IMR-90 (cell line): Measurements from ENCODE around the gene MYCBP2. TPM values are rescaled to one million over a fixed set of nuclear protein-coding genes. Genes with fewer than 3 reads are reported as not detected.

Experiments used
- ATAC-seq: fragments of 200-7000 bp; cut with Tn5 transposase; 2 replicates; pipeline ENCODE4 v1.9.1; 2020; ENCODE audit warnings: low read depth, mild to moderate bottlenecking, moderate library complexity
- BruUV-seq: library from RNA; stranded (reverse); fragments of 400-500 nt; replicated peaks from 2 replicates; lab custom pipeline; 2021; lab: Mats Ljungman, UMichigan
- CTCF ChIA-PET: fragments of 300-600 bp; formaldehyde crosslinking; extraction: SDS; loops from one replicate; lab custom pipeline; 2021; ENCODE audit warnings: antibody characterized with exemption; lab: Yijun Ruan, JAX
- POLR2A ChIA-PET: fragments of 300-600 bp; sonication (Branson Sonifier 250); formaldehyde crosslinking; loops from one replicate; lab custom pipeline; 2022; ENCODE audit warnings: antibody characterized with exemption; ENCODE audit not compliant: unreplicated experiment; lab: Charles Lee
- DNase-seq: peaks from one replicate; pipeline ENCODE4 v3.0.0; 2013
- H2AFZ ChIP-seq: replicated peaks from 2 replicates; pipeline ENCODE3; 2013; ENCODE audit warnings: low read length, mild to moderate bottlenecking; ENCODE audit not compliant: poor library complexity
- H2AK5ac ChIP-seq: 2 replicates; pipeline ENCODE4 v1.6.1; 2013; ENCODE audit warnings: low read depth, low read length, inconsistent platforms
- H2AK9ac ChIP-seq: replicated peaks from 2 replicates; pipeline ENCODE3; 2013; ENCODE audit warnings: mild to moderate bottlenecking, low read depth, low read length, moderate library complexity; ENCODE audit not compliant: poor library complexity
- H2BK120ac ChIP-seq: 2 replicates; pipeline ENCODE4 v1.6.1; 2013; ENCODE audit warnings: low read depth, low read length, inconsistent platforms
- H2BK15ac ChIP-seq: 3 replicates; pipeline ENCODE4 v1.6.1; 2013; ENCODE audit warnings: low read depth, low read length, inconsistent platforms
- H2BK20ac ChIP-seq: 2 replicates; pipeline ENCODE4 v1.6.1; 2013; ENCODE audit warnings: low read depth, mild to moderate bottlenecking, inconsistent platforms, low read length, moderate library complexity
- H2BK5ac ChIP-seq: 2 replicates; pipeline ENCODE4 v1.6.1; 2013; ENCODE audit warnings: mild to moderate bottlenecking, low read depth, low read length, inconsistent platforms; ENCODE audit not compliant: poor library complexity, severe bottlenecking
- H3K14ac ChIP-seq: replicated peaks from 2 replicates; pipeline ENCODE4 v1.6.1; 2013; ENCODE audit warnings: low read depth, low read length, inconsistent platforms
- H3K18ac ChIP-seq: 2 replicates; pipeline ENCODE4 v1.6.1; 2013; ENCODE audit warnings: low read depth, low read length, control low read depth
- H3K23ac ChIP-seq: 2 replicates; pipeline ENCODE4 v1.6.1; 2013; ENCODE audit warnings: low read depth, low read length, inconsistent platforms
- H3K27ac ChIP-seq: 2 replicates; pipeline ENCODE4 v1.5.1; 2013; ENCODE audit warnings: mild to moderate bottlenecking, control low read depth, low read length; ENCODE audit not compliant: insufficient read depth
- H3K27me3 ChIP-seq: 2 replicates; pipeline ENCODE4 v1.6.1; 2013; ENCODE audit warnings: low read length; ENCODE audit not compliant: control insufficient read depth, insufficient read depth
- H3K36me3 ChIP-seq: 2 replicates; pipeline ENCODE4 v1.6.1; 2013; ENCODE audit warnings: low read length, mixed read lengths; ENCODE audit not compliant: control insufficient read depth, insufficient read depth
- H3K4ac ChIP-seq: 2 replicates; pipeline ENCODE4 v1.6.1; 2013; ENCODE audit warnings: low read depth, low read length, inconsistent platforms
- H3K4me1 ChIP-seq: 2 replicates; pipeline ENCODE4 v1.6.1; 2013; ENCODE audit warnings: low read length, mixed read lengths; ENCODE audit not compliant: control insufficient read depth, insufficient read depth
- H3K4me2 ChIP-seq: 2 replicates; pipeline ENCODE4 v1.6.1; 2013; ENCODE audit warnings: low read depth, mild to moderate bottlenecking, control low read depth, low read length, moderate library complexity
- H3K4me3 ChIP-seq: 2 replicates; pipeline ENCODE4 v1.5.1; 2013; ENCODE audit warnings: low read depth, mild to moderate bottlenecking, control low read depth, low read length, moderate library complexity; ENCODE audit not compliant: insufficient read depth
- H3K56ac ChIP-seq: 2 replicates; pipeline ENCODE4 v1.6.1; 2013; ENCODE audit warnings: low read length, inconsistent platforms; ENCODE audit not compliant: insufficient read depth; ENCODE audit errors: extremely low read depth
- H3K79me1 ChIP-seq, 2 experiments: 2 replicates each; pipeline ENCODE4 v1.6.1; 2013; ENCODE audit warnings: low read length in 2 of 2, inconsistent platforms in 1 of 2, low read depth in 1 of 2
- H3K9ac ChIP-seq: 2 replicates; pipeline ENCODE4 v1.6.1; 2013; ENCODE audit warnings: low read depth, low read length, control low read depth
- H3K9me1 ChIP-seq: 2 replicates; pipeline ENCODE4 v1.6.1; 2013; ENCODE audit warnings: low read length, inconsistent platforms; ENCODE audit not compliant: insufficient read depth
- H3K9me3 ChIP-seq: 2 replicates; pipeline ENCODE4 v1.6.1; 2013; ENCODE audit warnings: low read length; ENCODE audit not compliant: control insufficient read depth, insufficient read depth
- H4K20me1 ChIP-seq: 2 replicates; pipeline ENCODE4 v1.6.1; 2013; ENCODE audit warnings: low read length, inconsistent platforms; ENCODE audit not compliant: insufficient read depth
- H4K5ac ChIP-seq: 2 replicates; pipeline ENCODE4 v1.6.1; 2013; ENCODE audit warnings: mild to moderate bottlenecking, low read depth, low read length, control low read depth
- H4K8ac ChIP-seq, 2 experiments: 2 replicates each; pipeline ENCODE4 v1.6.1; 2013; ENCODE audit warnings: low read depth in 2 of 2, low read length in 2 of 2, control low read depth in 1 of 2, inconsistent platforms in 1 of 2
- H4K91ac ChIP-seq: 2 replicates; pipeline ENCODE4 v1.6.1; 2013; ENCODE audit warnings: low read depth, low read length, inconsistent platforms; ENCODE audit not compliant: insufficient read depth
- BHLHE40 ChIP-seq: fragments of 150-350 bp; IDR thresholded peaks from 2 replicates; pipeline ENCODE4 v1.6.1; 2016; ENCODE audit warnings: mild to moderate bottlenecking, low read depth, low read length
- CEBPB ChIP-seq: IDR thresholded peaks from 2 replicates; pipeline ENCODE4 v1.6.1; 2012; ENCODE audit warnings: low read depth, low read length, improper control_type of control experiment
- CHD1 ChIP-seq: IDR thresholded peaks from 2 replicates; pipeline ENCODE4 v1.6.1; 2012; ENCODE audit warnings: low read depth, low read length, improper control_type of control experiment
- CTCF ChIP-seq: conservative IDR thresholded peaks from 2 replicates; pipeline ENCODE4 v1.5.1; 2012; ENCODE audit warnings: mild to moderate bottlenecking, low read depth, low read length, improper control_type of control experiment
- ELK1 ChIP-seq: fragments of 150-350 bp; IDR thresholded peaks from 2 replicates; pipeline ENCODE4 v1.6.1; 2016; ENCODE audit warnings: low read depth, mild to moderate bottlenecking, low read length, moderate library complexity, borderline replicate concordance
- FOS ChIP-seq: fragments of 150-350 bp; IDR thresholded peaks from 2 replicates; pipeline ENCODE4 v1.6.1; 2016; ENCODE audit warnings: low read depth, low read length
- MAFK ChIP-seq: IDR thresholded peaks from 2 replicates; pipeline ENCODE4 v1.6.1; 2012; ENCODE audit warnings: low read depth, low read length, improper control_type of control experiment
- MAZ ChIP-seq: IDR thresholded peaks from 2 replicates; pipeline ENCODE4 v1.6.1; 2012; ENCODE audit warnings: low read depth, mild to moderate bottlenecking, low read length, improper control_type of control experiment, moderate library complexity, borderline replicate concordance
- MXI1 ChIP-seq: IDR thresholded peaks from 2 replicates; pipeline ENCODE4 v1.6.1; 2012; ENCODE audit warnings: low read depth, mild to moderate bottlenecking, low read length, moderate library complexity, borderline replicate concordance
- NFE2L2 ChIP-seq: fragments of 150-350 bp; IDR thresholded peaks from 2 replicates; pipeline ENCODE4 v1.6.1; 2016; ENCODE audit warnings: low read depth, mild to moderate bottlenecking, low read length
- POLR2A ChIP-seq: IDR thresholded peaks from 2 replicates; pipeline ENCODE4 v1.6.1; 2012; ENCODE audit warnings: mild to moderate bottlenecking, low read depth, low read length
- RAD21 ChIP-seq: IDR thresholded peaks from 2 replicates; pipeline ENCODE4 v1.6.1; 2012; ENCODE audit warnings: low read length, improper control_type of control experiment
- RFX5 ChIP-seq: IDR thresholded peaks from 2 replicates; pipeline ENCODE4 v1.8.0; 2012; ENCODE audit warnings: low read depth, mild to moderate bottlenecking, low read length, moderate library complexity
- USF2 ChIP-seq: fragments of 150-350 bp; IDR thresholded peaks from 2 replicates; pipeline ENCODE4 v1.6.1; 2017; ENCODE audit warnings: mild to moderate bottlenecking, antibody characterized with exemption, low read length, low read depth
- WGBS, 2 experiments: methylation state at CpG; one replicate each; pipeline versions ENCODE4 v1.1.5 to v1.1.7; 2013; ENCODE audit warnings: missing lambda C conversion rate in 2 of 2; ENCODE audit not compliant: insufficient read length in 1 of 2; ENCODE audit errors: extremely low coverage in 2 of 2; 5-methylcytosine and 5-hydroxymethylcytosine counted together
- dilution Hi-C: fragments of 300-500 bp; cut with HindIII; formaldehyde crosslinking; loops from one replicate; pipeline ENCODE4 v1.14.3; 2018; ENCODE audit warnings: low sequenced_read_pairs; ENCODE audit not compliant: unreplicated experiment
- in situ Hi-C: fragments of 300-500 bp; cut with MboI; formaldehyde crosslinking; loops from 3 replicates; pipeline ENCODE4 v1.14.3; 2019; ENCODE audit warnings: low sequenced_read_pairs, inconsistent platforms, mixed read lengths
- intact Hi-C: fragments of 100-400 bp; cut with micrococcal nuclease; formaldehyde crosslinking; loops from 2 replicates; pipeline ENCODE4 v1.10.0; 2022
- polyA plus RNA-seq, 3 experiments: library from polyadenylated mRNA; depleted of rRNA; stranded (reverse); fragments of >200 nt; gene quantifications; 2 replicates each; pipeline ENCODE4 v1.2.3, GENCODE V29; 2012; ENCODE audit warnings: low replicate concordance in 1 of 3
- total RNA-seq: library from RNA; depleted of rRNA; stranded (reverse); fragments of >200 nt; gene quantifications from 2 replicates; pipeline ENCODE4 v1.2.3, GENCODE V29; 2012

Gene MYCBP2
- total and polyA plus RNA-seq, 2 of the 4 experiments (the other 2 are of a cell fraction), result 20.1 to 43.2 TPM

- Histone ChIP-seq H3K23ac (no peak overlapping the region), H3K9ac (no peak overlapping the region), H2BK5ac (no peak overlapping the region), H3K27me3 (no peaks in the 10 kb centered on the region), H3K56ac (no peak overlapping the region), H3K4me3 (no peak overlapping the region), H3K4ac (no peak overlapping the region), H4K5ac (no peak overlapping the region), H2BK120ac (no peak overlapping the region), H2AFZ (no peak overlapping the region), H4K20me1 (no peaks in the 10 kb centered on the region), H2AK5ac (no peak overlapping the region), H3K4me2 (no peak overlapping the region), H2AK9ac (no peak overlapping the region), H4K8ac (no peak overlapping the region), H2BK15ac (no peak overlapping the region), H3K27ac (no peak overlapping the region), H3K4me1 (no peaks in the 10 kb centered on the region), H2BK20ac (no peak overlapping the region), H3K36me3 (peaks cover 2% of the 10 kb centered on the region; the same call in 1 of the 2 replicates), H3K79me1 (no peaks in the 10 kb centered on the region; a peak in 1 of 4 replicates), H3K9me3 (no peaks in the 10 kb centered on the region), H3K14ac (no peak overlapping the region), H4K91ac (no peak overlapping the region), H3K9me1 (no peaks in the 10 kb centered on the region), H3K18ac (no peak overlapping the region)
- WGBS, 2 experiments, result no CpG with 5 or more reads among the region's 3 CpGs
- intact Hi-C loops, result loop anchor here (5.0 kb wide), 1 partner anchor 49 kb away; no protein-coding TSS in a partner anchor
- DNase-seq (no peak), ATAC-seq (no peak)
- no TSS peak for BruUV-seq
- no peak for TF ChIP-seq CEBPB
- no peak for TF ChIP-seq ELK1
- TF ChIP-seq MXI1, result no peak
- TF ChIP-seq FOS, result no peak
- no peak for TF ChIP-seq MAZ
- TF ChIP-seq BHLHE40, result no peak
- no peak for TF ChIP-seq CHD1
- TF ChIP-seq POLR2A, result no peak
- no peak for TF ChIP-seq USF2
- TF ChIP-seq RAD21, result no peak
- no peak for TF ChIP-seq RFX5
- no peak for TF ChIP-seq NFE2L2
- no peak for TF ChIP-seq CTCF
- no peak for TF ChIP-seq MAFK
- dilution Hi-C loops, result no loop called here
- in situ Hi-C loops, result no loop called here
- ChIA-PET POLR2A (no interaction called here), CTCF (no interaction called here)
Measured at GRCh38 chr13:77118134-77118533, 208.8 kb downstream of the MYCBP2 start.
